ENCODE results near the gene TAF6L.
"Not testable (repeated sequence)": the region's sequence is repeated elsewhere in the genome, so short reads cannot be mapped to it uniquely, and the experiment has no call there.

Gene TAF6L

GRCh38 chr11:62805961-62806441, 34.8 kb downstream of the TAF6L start:
- DNase-seq: peak; percentile 70

DNA sequence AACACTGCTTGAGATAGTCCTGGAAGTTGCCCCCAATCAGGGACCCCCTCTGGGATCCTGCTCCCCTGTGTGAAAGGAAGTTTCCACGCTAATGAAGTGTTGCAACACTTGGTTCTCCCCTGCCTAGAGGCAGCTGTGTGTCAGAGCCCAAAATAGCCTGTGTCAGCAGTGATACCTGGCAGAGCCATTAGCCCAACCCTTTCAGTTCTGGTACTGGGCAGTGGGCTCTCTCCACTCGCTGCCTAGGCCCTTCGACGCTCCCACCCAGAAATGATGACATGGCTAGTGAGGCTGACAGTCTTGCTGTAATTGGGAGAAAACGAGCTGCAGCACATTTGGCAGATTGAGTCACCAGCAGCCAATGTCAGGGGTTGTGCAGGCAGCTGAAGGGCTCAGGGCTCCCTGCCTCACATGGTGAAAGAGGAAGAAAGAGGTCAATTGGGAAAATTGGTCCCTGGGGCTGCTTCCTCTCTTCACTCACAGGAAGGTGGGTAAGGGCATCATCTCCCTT, 35.5 kb downstream of the TAF6L start:
- no peak for DNase-seq

- no peak for DNase-seq
Measured at GRCh38 chr11:62810748-62811147, 39.6 kb downstream of the TAF6L start.

DNA sequence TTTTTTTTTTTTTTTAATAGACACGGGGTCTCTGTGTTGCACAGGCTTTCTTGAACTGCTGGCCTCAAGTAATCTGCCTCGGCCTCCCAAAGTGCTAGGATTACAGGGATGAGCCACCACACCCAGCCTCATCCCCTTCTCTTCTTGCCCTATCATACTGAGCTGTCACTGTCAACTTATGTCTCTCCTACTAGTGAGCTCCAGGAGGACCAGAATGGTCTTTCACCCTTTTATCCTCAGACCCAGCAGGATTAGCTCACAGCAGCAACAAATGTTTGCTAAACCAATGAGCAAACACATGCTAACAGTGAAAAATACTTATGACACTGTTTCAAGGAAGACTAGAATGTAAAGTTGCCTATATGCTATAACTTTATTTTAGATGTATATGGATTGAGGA, 40.5 kb downstream of the TAF6L start:
- DNase-seq: no peak

DNA sequence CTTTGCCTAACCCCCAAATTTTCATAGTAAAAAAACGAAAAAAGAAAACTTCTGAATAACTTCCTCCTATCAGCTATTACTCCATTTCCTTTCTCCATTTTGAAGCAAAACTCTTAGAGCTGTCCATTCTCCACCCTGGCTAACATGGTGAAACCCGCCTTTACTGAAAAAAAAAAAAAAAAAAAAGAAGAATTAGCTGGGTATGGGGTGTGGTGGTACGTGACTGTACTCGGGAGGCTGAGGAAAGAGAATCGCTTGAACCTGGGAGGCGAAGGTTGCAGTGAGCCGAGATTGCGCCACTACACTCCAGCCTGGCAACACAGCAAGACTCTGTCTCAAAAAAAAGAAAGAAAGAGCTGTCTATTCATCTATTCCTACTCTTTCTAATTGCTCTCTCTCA, 45.4 kb downstream of the TAF6L start:
- no peak for DNase-seq

- no peak for DNase-seq
Measured at GRCh38 chr11:62817129-62817528, 45.9 kb downstream of the TAF6L start.

- DNase-seq: no peak
Measured at GRCh38 chr11:62823677-62824076, 52.5 kb downstream of the TAF6L start.

- DNase-seq: not testable (repeated sequence)
Measured at GRCh38 chr11:62828130-62828529, 56.9 kb downstream of the TAF6L start.

- peak; percentile 83 for DNase-seq
Measured at GRCh38 chr11:62830904-62831519, 59.8 kb downstream of the TAF6L start.

DNA sequence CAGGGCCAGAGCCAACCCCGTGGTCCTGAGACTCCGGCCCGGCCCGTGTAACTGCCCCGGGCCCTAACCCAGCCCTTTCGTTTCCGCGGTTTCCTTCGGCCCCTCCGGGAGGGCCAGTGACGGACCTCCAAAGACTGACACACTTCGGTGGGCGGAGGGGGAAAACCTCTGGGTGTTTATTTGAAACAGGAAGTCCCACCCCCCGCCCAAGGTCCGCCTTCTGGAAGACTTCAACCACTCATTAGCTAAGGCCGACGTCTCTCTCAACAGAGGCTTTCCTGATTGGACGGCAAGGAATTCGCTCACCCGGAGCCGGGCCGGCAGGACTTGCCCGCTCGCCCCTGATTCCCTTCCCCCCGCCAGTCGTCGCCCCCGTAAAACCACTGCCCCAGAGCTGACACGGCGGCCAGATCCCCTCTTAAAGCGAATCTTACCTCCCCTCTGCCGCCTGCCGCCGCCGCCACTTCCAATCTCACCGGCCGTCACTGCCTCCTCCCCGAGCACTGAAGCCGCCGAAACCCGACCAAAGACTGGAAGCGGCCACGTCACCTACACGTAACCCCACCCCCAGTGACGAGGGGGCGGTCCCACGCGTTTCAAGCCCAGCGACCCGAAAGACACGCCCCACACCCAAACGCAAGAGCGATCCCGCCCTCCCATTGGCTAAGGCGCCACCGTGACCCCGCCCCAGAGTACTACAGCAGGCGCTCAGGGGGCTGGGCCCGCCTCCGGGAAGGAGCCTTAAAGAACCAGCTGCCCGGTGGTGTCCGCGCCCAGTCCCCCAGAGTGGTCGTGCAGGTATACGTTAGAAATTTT, 60.5 kb downstream of the TAF6L start, which contains the start of gene STX5:
STX5 (minus strand) TSS at position 532 of the 816 bp plus-strand sequence. CDS start 808 bp downstream, outside the sequence.
- DNase-seq: peak; percentile 99

GRCh38 chr11:62832336-62833234, 61.4 kb downstream of the TAF6L start, which contains the start of gene TEX54:
TSS of gene TEX54 (minus strand) at chr11:62832841.
- peak; percentile 51 for DNase-seq

- no peak for DNase-seq
Measured at GRCh38 chr11:62835336-62835735, 64.1 kb downstream of the TAF6L start.
